Activated CD4-positive, CD25-positive, alpha-beta regulatory T cell treated with anti-CD3 and anti-CD28 coated beads, Interleukin-2, amount 50 U/mL, for 24 hours (primary cell): Measurements from ENCODE around the gene ASB5.

Source experiments
- ATAC-seq, 2 donors: fragments of 150-1000 bp; cut with Tn5 transposase; one replicate each; pipeline ENCODE4 v1.10.0; 2021; ENCODE audit warnings: mild to moderate bottlenecking in 1 of 2, moderate library complexity in 1 of 2

The ASB5 gene

DNA sequence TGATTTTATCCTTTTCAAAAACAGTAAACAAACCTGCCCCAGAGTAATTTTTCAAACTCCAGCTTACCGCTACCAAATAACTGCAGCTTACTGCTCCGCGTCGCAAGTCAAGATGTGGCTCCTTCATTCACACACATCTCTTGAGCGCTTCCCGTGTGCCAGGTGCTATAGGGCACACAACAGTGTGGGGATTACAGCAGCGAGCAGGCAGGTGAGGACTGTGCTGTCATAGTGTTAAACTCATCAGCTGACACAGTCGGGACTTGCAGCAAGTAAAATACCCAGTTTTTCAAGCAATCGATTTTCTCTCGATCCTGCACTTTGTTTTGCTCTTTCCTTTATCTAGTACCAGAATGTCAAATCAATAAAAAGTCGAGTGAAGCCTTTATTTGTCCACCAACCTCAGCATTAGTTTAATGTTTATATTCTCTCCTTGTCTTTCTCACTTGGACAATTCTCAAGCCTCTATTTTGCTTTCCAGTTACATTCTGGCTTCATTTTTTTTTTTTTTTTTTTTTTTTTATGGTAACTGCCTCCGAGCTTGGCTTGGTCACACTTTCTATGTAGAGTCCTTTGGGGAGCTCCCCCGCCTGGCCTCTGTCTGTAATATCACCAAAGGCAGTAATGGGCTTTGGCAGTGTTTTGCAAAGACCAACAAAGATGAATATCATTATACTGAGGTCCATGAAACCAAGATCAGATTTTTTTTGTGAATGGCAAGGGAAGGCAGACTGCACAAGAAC is 8.3 kb upstream of the ASB5 start:
- ATAC-seq: no peak

GRCh38 chr4:176276710-176277109 is 7.7 kb upstream of the ASB5 start:
- no peak for ATAC-seq

- no peak for ATAC-seq
These were observed 5.4 kb upstream of the ASB5 start for GRCh38 chr4:176274441-176274840.

DNA sequence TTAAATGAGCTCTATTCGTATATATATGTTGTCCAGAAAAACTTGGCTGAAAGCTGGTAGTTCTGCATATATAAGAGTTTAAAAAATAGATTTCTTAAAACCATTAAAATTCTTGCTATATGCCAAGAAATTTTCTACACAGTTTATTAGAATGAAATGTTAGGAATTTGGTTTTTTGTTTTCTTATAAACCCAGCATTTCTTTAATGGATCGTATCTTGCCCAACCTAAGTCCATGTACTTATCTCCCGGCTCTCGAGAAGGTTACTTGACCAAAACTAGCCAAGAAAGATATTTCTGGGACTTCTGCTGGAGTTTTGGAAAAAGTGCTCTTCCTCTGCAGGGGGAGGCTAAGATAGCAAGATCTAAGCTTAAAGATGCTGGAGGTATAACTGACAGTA is 4.7 kb upstream of the ASB5 start:
- no peak for ATAC-seq

DNA sequence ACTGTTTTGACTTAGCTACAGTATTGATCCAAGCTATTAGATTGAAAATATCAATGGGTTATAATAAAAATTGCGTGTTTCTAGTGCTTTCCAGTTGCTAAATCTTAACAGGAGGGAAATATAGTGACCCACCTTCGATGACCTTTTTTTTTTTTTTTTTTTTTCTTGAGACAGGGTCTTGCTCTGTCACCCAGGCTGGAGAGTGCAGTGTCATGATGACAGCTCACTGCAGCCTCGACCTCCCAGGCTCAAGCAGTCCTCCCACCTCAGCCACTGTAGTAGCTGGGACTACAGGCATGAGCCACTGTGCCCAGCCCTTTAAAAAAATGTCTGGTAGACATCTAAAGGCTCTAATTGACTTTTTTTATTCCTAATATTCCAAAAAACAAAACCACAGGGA is 3.8 kb upstream of the ASB5 start:
- no peak for ATAC-seq

- no peak for ATAC-seq
These were observed 2.7 kb upstream of the ASB5 start for GRCh38 chr4:176271749-176272148.

- ATAC-seq: peak; percentile 32 to 43
These were observed 1.6 kb upstream of the ASB5 start for GRCh38 chr4:176270669-176271068.

DNA sequence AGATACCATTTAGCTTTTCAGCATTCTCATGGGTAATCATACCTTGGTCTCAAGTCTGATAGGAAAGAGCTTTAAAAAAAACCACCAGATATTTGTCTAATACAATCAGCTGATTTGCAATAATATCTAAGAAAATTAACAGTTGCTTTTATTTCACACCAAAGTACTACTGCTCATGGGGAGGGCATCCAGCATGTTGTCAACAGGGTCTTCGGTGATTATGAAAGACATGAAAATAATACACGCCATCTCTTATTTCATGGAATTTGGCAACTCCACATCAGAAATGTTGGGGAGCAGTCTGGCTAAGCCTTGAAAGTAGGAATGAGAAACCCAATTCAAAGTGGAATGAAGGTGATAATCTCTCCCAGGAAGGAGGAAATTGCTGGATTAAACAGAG is 3.0 kb downstream of the ASB5 start:
- ATAC-seq: no peak

- no peak for ATAC-seq
These were observed 6.8 kb downstream of the ASB5 start for GRCh38 chr4:176262243-176262642.

GRCh38 chr4:176261481-176261880 is 7.5 kb downstream of the ASB5 start:
- no peak for ATAC-seq

DNA sequence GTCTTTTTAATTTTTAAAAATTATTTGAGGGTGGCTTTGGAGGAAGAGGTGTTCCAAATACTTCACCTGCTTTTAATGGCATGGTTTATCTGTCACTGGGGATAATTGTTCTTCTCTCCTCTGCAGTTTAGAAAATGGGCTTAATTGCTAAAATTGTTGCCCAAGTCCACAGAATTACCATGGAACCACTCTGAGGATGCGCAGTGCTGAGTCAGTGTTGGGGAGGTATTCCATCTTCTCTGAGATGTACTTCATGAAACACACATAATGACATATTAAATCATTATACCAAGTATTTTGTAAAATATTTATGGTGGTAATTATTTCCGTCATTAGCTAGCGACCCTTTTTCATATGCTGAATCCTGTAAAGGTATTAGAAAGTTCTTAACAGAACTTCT is 8.0 kb downstream of the ASB5 start:
- no peak for ATAC-seq

DNA sequence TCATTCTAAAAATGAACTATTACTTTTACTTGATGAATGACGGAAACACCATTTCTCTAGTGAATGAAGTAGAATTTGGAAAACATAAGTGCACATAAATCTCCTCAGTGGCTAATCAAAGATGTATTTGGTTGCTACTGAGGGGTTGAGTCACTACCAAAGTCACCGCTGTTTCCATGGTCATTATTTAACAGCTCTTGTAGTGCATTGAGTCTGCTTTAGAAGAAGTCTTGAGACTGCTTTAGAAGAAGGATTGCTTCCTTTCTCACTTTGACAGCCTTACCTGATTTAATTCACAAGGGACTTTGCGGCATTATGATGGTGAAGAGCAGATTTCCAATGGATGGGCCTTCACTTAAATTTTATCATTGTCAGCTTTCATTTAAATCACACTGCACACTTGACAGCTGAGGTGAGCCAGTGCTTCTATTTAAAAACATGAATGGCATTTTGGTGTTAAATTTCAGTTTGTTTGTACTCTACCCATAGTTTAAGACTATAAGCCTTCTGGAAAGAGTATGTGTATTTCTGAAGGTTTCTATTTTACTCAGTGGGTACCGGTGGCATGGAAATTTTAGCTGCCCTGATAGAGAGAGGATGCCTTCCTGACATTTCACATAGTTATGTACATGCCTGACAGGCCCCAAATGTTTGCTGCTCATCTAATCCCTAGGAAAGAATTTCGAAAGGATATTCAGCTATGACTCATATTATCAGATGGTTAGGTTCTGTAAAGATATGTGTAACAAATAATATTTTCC is 9.5 kb downstream of the ASB5 start:
- no peak for ATAC-seq

DNA sequence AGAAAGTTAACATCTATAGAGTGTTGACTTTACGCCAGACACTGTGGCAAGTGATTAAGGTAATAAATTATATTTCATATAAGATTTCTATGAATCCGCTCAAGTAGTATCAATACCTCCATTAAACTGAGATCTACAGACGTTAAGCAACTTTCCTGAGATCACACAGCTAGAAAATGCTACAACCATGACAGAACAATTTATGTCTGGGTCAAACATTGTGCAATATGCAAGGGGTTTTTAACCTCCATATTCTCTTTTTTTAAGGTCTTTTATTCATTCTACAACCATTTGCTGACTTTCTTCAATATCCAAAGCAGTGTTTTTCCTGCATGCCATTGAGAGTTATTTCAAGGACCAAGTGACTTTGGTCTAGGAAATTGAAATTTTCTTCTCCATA is 10.9 kb downstream of the ASB5 start:
- no peak for ATAC-seq

- no peak for ATAC-seq
These were observed 12.1 kb downstream of the ASB5 start for GRCh38 chr4:176256921-176257320.

DNA sequence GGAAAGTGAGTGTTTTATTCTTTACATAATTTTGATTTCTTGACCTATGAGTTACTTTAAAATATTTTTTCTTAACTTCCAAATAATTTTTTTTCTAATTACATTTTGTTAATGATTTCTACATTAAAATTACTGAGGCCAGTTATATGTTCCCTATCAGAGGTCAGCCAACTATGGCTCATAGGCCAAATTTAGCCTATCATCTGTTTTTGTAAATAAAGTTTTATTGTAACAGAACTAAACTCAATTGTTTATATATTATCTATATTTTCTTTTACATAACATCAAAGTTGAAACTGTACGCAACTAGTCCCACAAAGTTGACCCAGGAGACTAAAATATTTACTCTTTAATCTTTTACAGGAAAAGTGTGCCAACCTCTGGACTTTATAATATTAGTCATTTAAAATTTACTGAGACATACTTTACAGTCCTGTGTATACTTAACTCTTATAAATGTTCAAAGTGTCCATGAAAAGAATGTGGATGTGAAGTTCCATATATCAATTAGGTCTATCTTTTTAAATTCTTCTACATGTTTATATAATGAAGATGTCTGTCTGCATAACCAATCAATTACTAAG is 26.2 kb downstream of the ASB5 start:
- no peak for ATAC-seq

DNA sequence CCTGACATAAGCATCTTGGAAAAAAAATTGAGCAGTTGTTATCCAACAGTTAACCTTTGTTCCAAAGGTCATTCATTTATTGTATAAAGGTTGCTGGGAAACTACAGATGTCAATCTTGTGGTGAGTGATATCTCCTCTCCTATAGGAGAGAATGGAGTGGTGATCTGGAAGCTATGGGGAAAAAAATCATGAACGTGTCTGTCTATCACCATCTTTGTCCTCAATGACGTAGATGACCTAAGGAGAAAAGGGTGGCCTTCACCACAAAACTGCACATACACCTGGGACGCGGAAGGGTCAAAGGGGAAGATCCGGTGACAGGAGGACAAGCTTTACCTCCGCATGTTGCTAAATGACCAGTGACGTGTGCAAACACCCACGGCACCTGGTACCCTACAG is 27.3 kb downstream of the ASB5 start:
- no peak for ATAC-seq

DNA sequence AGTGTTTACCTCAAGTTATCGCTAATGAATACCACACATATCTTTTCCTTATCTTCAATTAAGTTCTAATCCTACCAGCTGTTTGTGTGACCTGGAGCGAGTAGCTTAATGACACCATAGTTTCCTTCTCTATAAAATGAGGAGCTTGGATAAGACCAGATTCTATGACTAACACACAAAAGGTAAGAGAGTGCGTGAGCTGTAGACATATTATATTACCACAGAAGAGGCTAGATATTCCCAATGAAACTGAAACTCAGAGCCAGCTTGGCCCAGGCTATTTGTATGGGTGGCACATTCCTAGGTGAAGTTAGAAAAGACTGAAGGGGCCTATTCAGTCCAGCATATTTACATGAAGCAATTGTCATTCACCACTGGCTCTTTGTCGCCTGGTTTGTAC is 30.2 kb downstream of the ASB5 start:
- no peak for ATAC-seq

GRCh38 chr4:176238157-176238610 is 30.8 kb downstream of the ASB5 start:
- ATAC-seq: no peak

- ATAC-seq: no peak
These were observed 32.1 kb downstream of the ASB5 start for GRCh38 chr4:176236946-176237345.

GRCh38 chr4:176230836-176231235 is 38.2 kb downstream of the ASB5 start:
- no peak for ATAC-seq

- ATAC-seq: no peak
These were observed 39.4 kb downstream of the ASB5 start for GRCh38 chr4:176229645-176230044.

DNA sequence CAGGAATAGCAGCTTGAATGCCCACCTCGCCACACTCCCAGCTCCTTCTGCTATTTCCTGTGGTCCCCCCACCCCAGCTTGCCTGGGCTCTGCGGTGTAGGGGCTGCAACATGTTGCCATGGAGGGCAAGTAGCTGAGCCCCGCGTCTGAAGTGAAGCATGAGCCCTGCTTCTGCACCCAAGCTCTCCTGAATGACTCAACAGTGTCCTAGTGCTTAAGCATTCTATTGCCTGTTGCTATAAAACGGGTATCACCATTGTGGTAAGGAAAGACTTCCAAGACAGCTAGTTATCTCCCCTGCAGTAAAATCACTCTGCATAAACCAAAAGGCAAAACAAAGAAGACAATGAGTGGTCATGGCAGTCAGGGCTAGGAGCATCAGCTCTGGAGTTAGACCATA is 42.3 kb downstream of the ASB5 start:
- ATAC-seq: no peak

DNA sequence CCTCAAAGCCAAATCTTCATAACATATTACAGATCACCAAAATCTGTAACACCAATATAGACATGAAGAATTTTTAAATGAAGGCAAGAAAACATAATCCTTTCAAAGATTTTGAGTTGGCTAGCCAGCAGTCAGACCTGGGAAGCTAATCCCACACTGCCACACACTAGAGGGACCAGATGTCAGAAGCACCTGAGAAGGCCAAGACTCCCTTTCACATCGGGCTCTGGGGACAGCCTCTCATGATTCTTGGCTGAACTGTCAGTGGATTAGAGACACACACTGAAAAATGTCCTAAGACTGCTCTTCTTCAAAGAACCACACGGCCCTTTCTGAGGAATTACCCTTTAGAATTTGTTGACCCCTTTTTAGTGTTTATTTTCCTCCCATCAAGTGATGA is 45.5 kb downstream of the ASB5 start:
- no peak for ATAC-seq

DNA sequence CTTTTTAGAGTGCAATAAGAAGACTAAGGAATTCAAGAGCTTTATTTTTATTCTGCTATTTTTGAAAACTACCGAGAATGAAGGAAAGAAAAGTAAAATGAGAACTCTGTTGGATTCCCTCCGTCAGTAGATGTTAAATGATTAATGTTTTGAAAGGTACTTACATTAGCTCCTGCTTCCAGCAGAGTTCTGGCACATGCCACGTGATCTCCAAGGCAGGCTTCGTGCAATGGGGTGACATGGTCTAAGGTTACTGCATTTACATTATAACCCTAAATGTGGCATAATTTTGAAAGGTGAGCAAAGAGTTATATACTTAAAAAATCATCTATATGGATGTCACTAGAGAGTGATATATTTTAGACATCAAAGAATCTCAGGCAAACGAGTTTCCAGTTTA is 46.9 kb downstream of the ASB5 start:
- ATAC-seq: no peak
